NT2/D1 (cell line): ENCODE results near the gene IQSEC3.
"Not testable (repeated sequence)": the region's sequence is repeated elsewhere in the genome, so short reads cannot be mapped to it uniquely, and the experiment has no call there.

Source experiments
- DNase-seq: peaks from one replicate; pipeline ENCODE4 v3.0.0-alpha.2; 2011; ENCODE audit warnings: low read depth, low spot score
- H3K27me3 ChIP-seq: 2 replicates; pipeline ENCODE4 v1.6.0; 2011; ENCODE audit warnings: mild to moderate bottlenecking; ENCODE audit not compliant: insufficient read length, insufficient read depth
- H3K36me3 ChIP-seq: 2 replicates; pipeline ENCODE4 v1.6.1; 2011; ENCODE audit warnings: mild to moderate bottlenecking, low read length, mixed read lengths; ENCODE audit not compliant: insufficient read depth, insufficient read length
- H3K4me1 ChIP-seq: 2 replicates; pipeline ENCODE4 v1.5.1; 2011; ENCODE audit not compliant: insufficient read depth, insufficient read length
- H3K4me3 ChIP-seq: 2 replicates; pipeline ENCODE4 v1.5.1; 2011; ENCODE audit warnings: low read depth; ENCODE audit not compliant: insufficient read length
- H3K9ac ChIP-seq: 2 replicates; pipeline ENCODE4 v1.6.0; 2011; ENCODE audit warnings: low read depth; ENCODE audit not compliant: insufficient read length
- H3K9me3 ChIP-seq: 2 replicates; pipeline ENCODE4 v1.5.1; 2011; ENCODE audit warnings: mild to moderate bottlenecking, low read length; ENCODE audit not compliant: insufficient read depth
- SUZ12 ChIP-seq: IDR thresholded peaks from 2 replicates; pipeline ENCODE4 v1.6.1; 2011; ENCODE audit not compliant: insufficient read length, insufficient read depth; ENCODE audit errors: extremely low read depth
- YY1 ChIP-seq: IDR thresholded peaks from 2 replicates; pipeline ENCODE4 v1.6.1; 2011; ENCODE audit not compliant: insufficient read length, insufficient read depth
- ZNF274 ChIP-seq: IDR thresholded peaks from 2 replicates; pipeline ENCODE4 v1.6.1; 2011; ENCODE audit warnings: mild to moderate bottlenecking, low read depth, low read length

Gene IQSEC3

GRCh38 chr12:187986-188909 lies 121.7 kb downstream of the IQSEC3 start:
- H3K9me3 ChIP-seq, H3K36me3 ChIP-seq, H3K4me1 ChIP-seq, DNase-seq: not testable (repeated sequence)
- TF ChIP-seq YY1: peak; percentile 5
- peaks cover 32% of the 10 kb centered on the region for H3K27me3 ChIP-seq
- peak overlapping the region; percentile 81 for H3K9ac ChIP-seq
- peak overlapping the region; percentile 63 for H3K4me3 ChIP-seq

- Histone ChIP-seq H3K9me3 (peaks cover 7% of the 10 kb centered on the region; the same call in 1 of the 2 replicates), H3K27me3 (peaks cover 32% of the 10 kb centered on the region), H3K4me3 (peak overlapping the region; percentile 63), H3K4me1 (peaks cover 6% of the 10 kb centered on the region), H3K36me3 (no peaks in the 10 kb centered on the region), H3K9ac (peak overlapping the region; percentile 81)
- DNase-seq: peak; percentile 78
- no peak for TF ChIP-seq ZNF274
- TF ChIP-seq YY1: peak; percentile 6
- TF ChIP-seq SUZ12: no peak
These were observed 122.5 kb downstream of the IQSEC3 start for GRCh38 chr12:188910-189621.

- no peak overlapping the region for H3K4me3 ChIP-seq
- no peak for TF ChIP-seq YY1
- no peak for TF ChIP-seq SUZ12
- no peak for TF ChIP-seq ZNF274
- peaks cover 7% of the 10 kb centered on the region; the same call in 1 of the 2 replicates for H3K9me3 ChIP-seq
- H3K4me1 ChIP-seq: peaks cover 6% of the 10 kb centered on the region
- peak overlapping the region; percentile 45 for H3K9ac ChIP-seq
- peaks cover 32% of the 10 kb centered on the region for H3K27me3 ChIP-seq
- H3K36me3 ChIP-seq: no peaks in the 10 kb centered on the region
- DNase-seq: no peak
These were observed 123.0 kb downstream of the IQSEC3 start for GRCh38 chr12:189622-189962.

- TF ChIP-seq SUZ12 (no peak), ZNF274 (no peak), YY1 (no peak)
- H3K4me3 ChIP-seq: no peak overlapping the region
- no peak for DNase-seq
- no peak overlapping the region for H3K9ac ChIP-seq
- H3K9me3 ChIP-seq: peaks cover 7% of the 10 kb centered on the region; the same call in 1 of the 2 replicates
- H3K36me3 ChIP-seq: no peaks in the 10 kb centered on the region
- H3K4me1 ChIP-seq: peaks cover 6% of the 10 kb centered on the region
- H3K27me3 ChIP-seq: peaks cover 29% of the 10 kb centered on the region
These were observed 124.3 kb downstream of the IQSEC3 start for GRCh38 chr12:190881-191280.

- H3K27me3 ChIP-seq: peaks cover 27% of the 10 kb centered on the region
- DNase-seq: no peak
- H3K9me3 ChIP-seq: peaks cover 7% of the 10 kb centered on the region; the same call in 1 of the 2 replicates
- H3K36me3 ChIP-seq: no peaks in the 10 kb centered on the region
- no peak overlapping the region for H3K9ac ChIP-seq
- peaks cover 6% of the 10 kb centered on the region for H3K4me1 ChIP-seq
- TF ChIP-seq ZNF274: no peak
- TF ChIP-seq SUZ12: no peak
- no peak for TF ChIP-seq YY1
- H3K4me3 ChIP-seq: no peak overlapping the region
These were observed 125.0 kb downstream of the IQSEC3 start for GRCh38 chr12:191541-191940.

- DNase-seq: no peak
- no peaks in the 10 kb centered on the region for H3K36me3 ChIP-seq
- H3K9me3 ChIP-seq: no peaks in the 10 kb centered on the region
- TF ChIP-seq YY1 (no peak), SUZ12 (no peak), ZNF274 (no peak)
- H3K9ac ChIP-seq: no peak overlapping the region
- H3K4me3 ChIP-seq: no peak overlapping the region
- H3K27me3 ChIP-seq: peaks cover 24% of the 10 kb centered on the region
- H3K4me1 ChIP-seq: peaks cover 6% of the 10 kb centered on the region
These were observed 126.7 kb downstream of the IQSEC3 start for GRCh38 chr12:193261-193660.

- Histone ChIP-seq H3K36me3 (no peaks in the 10 kb centered on the region), H3K4me3 (no peak overlapping the region), H3K9me3 (no peaks in the 10 kb centered on the region), H3K9ac (no peak overlapping the region), H3K27me3 (peaks cover 20% of the 10 kb centered on the region), H3K4me1 (peaks cover 8% of the 10 kb centered on the region)
- DNase-seq: no peak
- TF ChIP-seq SUZ12: no peak
- TF ChIP-seq YY1: no peak
- no peak for TF ChIP-seq ZNF274
These were observed 127.7 kb downstream of the IQSEC3 start for GRCh38 chr12:194276-194675.
